HepG2 (cell line): ENCODE measurements around the gene PACS1. TPM values are rescaled to one million over a fixed set of nuclear protein-coding genes. Genes with fewer than 3 reads are reported as not detected.

ENCODE experiments used
- CAMTA2 ChIP-seq: sonication (generic); formaldehyde crosslinking; IDR thresholded peaks from 2 replicates; pipeline ENCODE4 v1.4.0; 2020; ENCODE audit warnings: mild to moderate bottlenecking, missing genetic modification reagents, borderline replicate concordance
- EZH2 ChIP-seq: conservative IDR thresholded peaks from 2 replicates; pipeline ENCODE4 v1.6.1; 2012; ENCODE audit warnings: mild to moderate bottlenecking, low read depth, low read length, moderate library complexity
- FLYWCH1 ChIP-seq: sonication (generic); formaldehyde crosslinking; IDR thresholded peaks from 2 replicates; pipeline ENCODE4 v1.8.1; 2023; ENCODE audit warnings: mild to moderate bottlenecking, missing genetic modification reagents
- FOSL2 ChIP-seq: sonication (generic); formaldehyde crosslinking; IDR thresholded peaks from 2 replicates; pipeline ENCODE4 v1.4.0; 2020; ENCODE audit warnings: missing genetic modification reagents
- FOXA1 ChIP-seq, 2 experiments: fragments of 450-650 bp in 1 of 2; sonication (generic) in 1 of 2; formaldehyde crosslinking in 1 of 2; IDR thresholded peaks; 2 replicates each; pipeline versions ENCODE4 v1.4.0 to v1.6.1; 2016 to 2020; ENCODE audit warnings: missing genetic modification reagents in 1 of 2
- LCORL ChIP-seq, 2 experiments: fragments of 450-650 bp in 1 of 2; sonication (generic) in 1 of 2; formaldehyde crosslinking in 1 of 2; IDR thresholded peaks; 2 replicates each; pipeline versions ENCODE4 v1.5.0 to v1.6.1; 2017 to 2020; ENCODE audit warnings: antibody characterized with exemption in 1 of 2, missing genetic modification reagents in 1 of 2
- MAFK ChIP-seq, 2 experiments: IDR thresholded peaks in 1 of 2; conservative IDR thresholded peaks in 1 of 2; 2 replicates each; pipeline ENCODE4 v1.6.1; 2011; ENCODE audit warnings: improper control_type of control experiment in 2 of 2, low read length in 2 of 2
- NR3C1 ChIP-seq: sonication (generic); formaldehyde crosslinking; IDR thresholded peaks from 2 replicates; pipeline ENCODE4 v1.4.0; 2020; ENCODE audit warnings: missing genetic modification reagents
- SMAD3 ChIP-seq: sonication (generic); formaldehyde crosslinking; IDR thresholded peaks from 2 replicates; pipeline ENCODE4 v1.4.0; 2020; ENCODE audit warnings: missing genetic modification reagents
- ZFP1 ChIP-seq: IDR thresholded peaks from 2 replicates; pipeline ENCODE4 v1.6.1; 2016
- ZNF501 ChIP-seq: sonication (generic); formaldehyde crosslinking; IDR thresholded peaks from 2 replicates; pipeline ENCODE4 v1.5.1; 2020; ENCODE audit warnings: mild to moderate bottlenecking, moderate library complexity, missing genetic modification reagents
- ZNF672 ChIP-seq: sonication (generic); formaldehyde crosslinking; IDR thresholded peaks from 2 replicates; pipeline ENCODE4 v1.8.1; 2022; ENCODE audit warnings: missing genetic modification reagents
- ZNF678 ChIP-seq: sonication (generic); formaldehyde crosslinking; IDR thresholded peaks from 2 replicates; pipeline ENCODE4 v1.4.0; 2020; ENCODE audit warnings: mild to moderate bottlenecking, missing genetic modification reagents
- ZNF891 ChIP-seq: sonication (generic); formaldehyde crosslinking; IDR thresholded peaks from 2 replicates; pipeline ENCODE4 v1.5.0; 2020; ENCODE audit warnings: mild to moderate bottlenecking, missing genetic modification reagents
- ZSCAN9 ChIP-seq: IDR thresholded peaks from 2 replicates; pipeline ENCODE4 v1.6.1; 2016; ENCODE audit warnings: borderline replicate concordance
- polyA plus RNA-seq, 8 experiments: library from polyadenylated mRNA; depleted of rRNA in 3 of 8; stranded (reverse) in 7 of 8; unstranded in 1 of 8; fragments of >200 nt; fragmentation: Illumina TruSeq in 4 of 8; extraction: Trizol in 4 of 8; gene quantifications; 2 replicates each; pipeline versions ENCODE4 v1.2.1 to v1.2.3, GENCODE V29; 2011 to 2016; ENCODE audit warnings: low read depth in 4 of 8, missing spikeins in 1 of 8, mixed read lengths in 1 of 8; ENCODE audit not compliant: insufficient read depth in 1 of 8
- total RNA-seq, 5 experiments: library from RNA; depleted of rRNA; stranded (reverse); fragments of >200 nt; fragmentation: Illumina TruSeq; extraction: Trizol; gene quantifications; 2 replicates each; pipeline ENCODE4 v1.2.3, GENCODE V29; 2016; ENCODE audit warnings: low read depth in 1 of 5
- TF ChIP-seq, protein P1 (sequence below): sonication (generic); formaldehyde crosslinking; IDR thresholded peaks from 2 replicates; pipeline ENCODE4 v1.4.0; 2020; ENCODE audit warnings: mild to moderate bottlenecking, missing genetic modification reagents, borderline replicate concordance
- TF ChIP-seq, protein P2 (sequence below): sonication (generic); formaldehyde crosslinking; IDR thresholded peaks from 2 replicates; pipeline ENCODE4 v1.4.0; 2020; ENCODE audit warnings: mild to moderate bottlenecking, missing genetic modification reagents
- TF ChIP-seq, protein P3 (sequence below): sonication (generic); formaldehyde crosslinking; IDR thresholded peaks from 2 replicates; pipeline ENCODE4 v1.5.0; 2020; ENCODE audit warnings: missing genetic modification reagents
- TF ChIP-seq, protein P4 (sequence below): sonication (generic); IDR thresholded peaks from 2 replicates; pipeline ENCODE4 v1.6.1; 2016; ENCODE audit warnings: low read depth, borderline replicate concordance
- TF ChIP-seq, protein P5 (sequence below): sonication (generic); formaldehyde crosslinking; IDR thresholded peaks from 2 replicates; pipeline ENCODE4 v1.5.1; 2020; ENCODE audit warnings: missing genetic modification reagents, mild to moderate bottlenecking, borderline replicate concordance

Gene PACS1
- total and polyA plus RNA-seq, 2 of the 13 experiments (the other 11 are each of a cell fraction or from before 2014, with no cell fraction given), result 7.6 to 8.6 TPM

DNA sequence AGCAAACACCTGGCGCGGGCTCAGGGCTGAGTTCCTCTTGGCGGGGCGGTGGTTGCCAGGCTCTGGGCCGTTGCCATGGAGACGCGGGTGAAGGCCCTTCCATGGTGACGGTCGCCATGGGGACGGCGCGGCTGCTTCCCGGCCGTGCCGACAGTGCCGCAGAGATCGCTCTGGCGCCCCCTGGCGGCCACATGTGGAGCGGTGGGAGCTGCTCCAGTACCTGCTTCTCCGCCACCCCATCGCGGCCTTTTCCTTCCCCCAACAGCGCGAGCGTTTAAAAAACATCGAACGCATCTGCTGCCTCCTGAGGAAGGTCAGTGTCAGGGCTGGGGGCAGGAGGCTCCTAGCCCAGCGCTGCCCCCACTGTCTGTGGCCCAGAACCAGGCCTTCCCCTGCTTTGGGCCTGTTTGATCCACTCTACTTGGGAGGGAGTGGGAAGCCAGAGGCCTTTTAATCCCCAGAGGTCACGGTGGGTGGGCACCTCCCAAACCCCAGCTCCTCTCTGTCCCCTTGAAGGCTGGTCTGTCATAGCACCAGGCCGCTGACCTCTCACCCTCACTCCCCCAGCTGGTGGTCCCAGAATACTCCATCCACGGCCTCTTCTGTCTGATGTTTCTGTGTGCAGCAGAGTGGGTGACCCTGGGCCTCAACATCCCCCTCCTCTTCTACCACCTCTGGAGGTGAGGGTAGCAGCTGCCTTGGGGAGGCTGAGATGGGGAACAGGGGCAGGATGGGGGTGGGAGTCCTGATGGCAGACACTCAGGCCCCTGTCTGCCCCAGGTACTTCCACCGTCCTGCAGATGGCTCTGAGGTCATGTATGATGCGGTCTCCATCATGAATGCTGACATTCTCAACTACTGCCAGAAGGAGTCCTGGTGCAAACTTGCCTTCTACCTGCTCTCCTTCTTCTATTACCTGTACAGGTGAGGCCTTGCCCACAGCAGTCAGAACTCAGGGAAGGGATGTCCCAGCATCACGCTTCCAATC lies 212.7 kb downstream of the PACS1 start (continued):
- TF ChIP-seq, protein P1, sequence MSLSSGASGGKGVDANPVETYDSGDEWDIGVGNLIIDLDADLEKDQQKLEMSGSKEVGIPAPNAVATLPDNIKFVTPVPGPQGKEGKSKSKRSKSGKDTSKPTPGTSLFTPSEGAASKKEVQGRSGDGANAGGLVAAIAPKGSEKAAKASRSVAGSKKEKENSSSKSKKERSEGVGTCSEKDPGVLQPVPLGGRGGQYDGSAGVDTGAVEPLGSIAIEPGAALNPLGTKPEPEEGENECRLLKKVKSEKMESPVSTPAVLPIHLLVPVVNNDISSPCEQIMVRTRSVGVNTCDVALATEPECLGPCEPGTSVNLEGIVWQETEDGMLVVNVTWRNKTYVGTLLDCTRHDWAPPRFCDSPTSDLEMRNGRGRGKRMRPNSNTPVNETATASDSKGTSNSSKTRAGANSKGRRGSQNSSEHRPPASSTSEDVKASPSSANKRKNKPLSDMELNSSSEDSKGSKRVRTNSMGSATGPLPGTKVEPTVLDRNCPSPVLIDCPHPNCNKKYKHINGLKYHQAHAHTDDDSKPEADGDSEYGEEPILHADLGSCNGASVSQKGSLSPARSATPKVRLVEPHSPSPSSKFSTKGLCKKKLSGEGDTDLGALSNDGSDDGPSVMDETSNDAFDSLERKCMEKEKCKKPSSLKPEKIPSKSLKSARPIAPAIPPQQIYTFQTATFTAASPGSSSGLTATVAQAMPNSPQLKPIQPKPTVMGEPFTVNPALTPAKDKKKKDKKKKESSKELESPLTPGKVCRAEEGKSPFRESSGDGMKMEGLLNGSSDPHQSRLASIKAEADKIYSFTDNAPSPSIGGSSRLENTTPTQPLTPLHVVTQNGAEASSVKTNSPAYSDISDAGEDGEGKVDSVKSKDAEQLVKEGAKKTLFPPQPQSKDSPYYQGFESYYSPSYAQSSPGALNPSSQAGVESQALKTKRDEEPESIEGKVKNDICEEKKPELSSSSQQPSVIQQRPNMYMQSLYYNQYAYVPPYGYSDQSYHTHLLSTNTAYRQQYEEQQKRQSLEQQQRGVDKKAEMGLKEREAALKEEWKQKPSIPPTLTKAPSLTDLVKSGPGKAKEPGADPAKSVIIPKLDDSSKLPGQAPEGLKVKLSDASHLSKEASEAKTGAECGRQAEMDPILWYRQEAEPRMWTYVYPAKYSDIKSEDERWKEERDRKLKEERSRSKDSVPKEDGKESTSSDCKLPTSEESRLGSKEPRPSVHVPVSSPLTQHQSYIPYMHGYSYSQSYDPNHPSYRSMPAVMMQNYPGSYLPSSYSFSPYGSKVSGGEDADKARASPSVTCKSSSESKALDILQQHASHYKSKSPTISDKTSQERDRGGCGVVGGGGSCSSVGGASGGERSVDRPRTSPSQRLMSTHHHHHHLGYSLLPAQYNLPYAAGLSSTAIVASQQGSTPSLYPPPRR (CRISPR knock-in tag), result no peak; the same call in 1 of the 2 replicates
- TF ChIP-seq ZFP1 (CRISPR knock-in tag) (no peak), ZNF672 (CRISPR knock-in tag) (no peak), FOXA1 (IDR thresholded peaks at IDR 0.05) (no peak), FOXA1 (CRISPR knock-in tag; IDR thresholded peaks at IDR 0.05) (0 out of 2 replicates have a peak, but pooled peaks have one; percentile 9), FOSL2 (peak; percentile 32; the same call in 1 of the 2 replicates), FLYWCH1 (CRISPR knock-in tag) (no peak), MAFK (conservative IDR thresholded peaks at IDR 0.05 in 1 of 2, IDR thresholded peaks at IDR 0.05 in 1 of 2; ENCODE audit: low read length in 2 of 2) (no peak), SMAD3 (CRISPR knock-in tag) (0 out of 2 replicates have a peak, but pooled peaks have one; percentile 32), ZNF678 (CRISPR knock-in tag) (no peak), ZSCAN9 (CRISPR knock-in tag) (0 out of 2 replicates have a peak, but pooled peaks have one; percentile 60), CAMTA2 (CRISPR knock-in tag) (no peak), LCORL (IDR thresholded peaks at IDR 0.05) (no peak), LCORL (CRISPR knock-in tag; IDR thresholded peaks at IDR 0.05) (0 out of 2 replicates have a peak, but pooled peaks have one; percentile 44), NR3C1 (CRISPR knock-in tag) (no peak), ZNF501 (peak; percentile 57; the same call in 1 of the 2 replicates), ZNF891 (CRISPR knock-in tag) (no peak), EZH2 (no peak)
- TF ChIP-seq, protein P2, sequence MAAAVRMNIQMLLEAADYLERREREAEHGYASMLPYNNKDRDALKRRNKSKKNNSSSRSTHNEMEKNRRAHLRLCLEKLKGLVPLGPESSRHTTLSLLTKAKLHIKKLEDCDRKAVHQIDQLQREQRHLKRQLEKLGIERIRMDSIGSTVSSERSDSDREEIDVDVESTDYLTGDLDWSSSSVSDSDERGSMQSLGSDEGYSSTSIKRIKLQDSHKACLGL (CRISPR knock-in tag), result no peak
- TF ChIP-seq, protein P3, sequence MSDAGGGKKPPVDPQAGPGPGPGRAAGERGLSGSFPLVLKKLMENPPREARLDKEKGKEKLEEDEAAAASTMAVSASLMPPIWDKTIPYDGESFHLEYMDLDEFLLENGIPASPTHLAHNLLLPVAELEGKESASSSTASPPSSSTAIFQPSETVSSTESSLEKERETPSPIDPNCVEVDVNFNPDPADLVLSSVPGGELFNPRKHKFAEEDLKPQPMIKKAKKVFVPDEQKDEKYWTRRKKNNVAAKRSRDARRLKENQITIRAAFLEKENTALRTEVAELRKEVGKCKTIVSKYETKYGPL, result no peak
- TF ChIP-seq, protein P4, sequence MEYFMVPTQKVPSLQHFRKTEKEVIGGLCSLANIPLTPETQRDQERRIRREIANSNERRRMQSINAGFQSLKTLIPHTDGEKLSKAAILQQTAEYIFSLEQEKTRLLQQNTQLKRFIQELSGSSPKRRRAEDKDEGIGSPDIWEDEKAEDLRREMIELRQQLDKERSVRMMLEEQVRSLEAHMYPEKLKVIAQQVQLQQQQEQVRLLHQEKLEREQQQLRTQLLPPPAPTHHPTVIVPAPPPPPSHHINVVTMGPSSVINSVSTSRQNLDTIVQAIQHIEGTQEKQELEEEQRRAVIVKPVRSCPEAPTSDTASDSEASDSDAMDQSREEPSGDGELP, result peak; percentile 10; the same call in 1 of the 2 replicates
- TF ChIP-seq, protein P5, sequence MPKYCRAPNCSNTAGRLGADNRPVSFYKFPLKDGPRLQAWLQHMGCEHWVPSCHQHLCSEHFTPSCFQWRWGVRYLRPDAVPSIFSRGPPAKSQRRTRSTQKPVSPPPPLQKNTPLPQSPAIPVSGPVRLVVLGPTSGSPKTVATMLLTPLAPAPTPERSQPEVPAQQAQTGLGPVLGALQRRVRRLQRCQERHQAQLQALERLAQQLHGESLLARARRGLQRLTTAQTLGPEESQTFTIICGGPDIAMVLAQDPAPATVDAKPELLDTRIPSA, result no peak
